ENCODE results near the gene SNX18. TPM values are rescaled to one million over a fixed set of nuclear protein-coding genes. Genes with fewer than 3 reads are reported as not detected.

The SNX18 gene
- total and polyA plus RNA-seq, 2 of the 8 experiments (the other 6 are each of a cell fraction or from before 2014, with no cell fraction given): 5.8 to 17.7 TPM

- Histone ChIP-seq H4K5ac (ENCODE audit: insufficient read length, low read depth, low read length) (no peak overlapping the region), H2BK12ac (ENCODE audit: low read depth, low read length) (no peak overlapping the region), H3K79me2 (ENCODE audit: control insufficient read depth in 1 of 2, insufficient read depth in 2 of 2, low read length in 2 of 2) (no peaks in the 10 kb centered on the region)
- TF ChIP-seq SP1 (IDR thresholded peaks at IDR 0.05; ENCODE audit: low read depth, low read length) (no peak), TAF7 (optimal IDR thresholded peaks at IDR 0.05; ENCODE audit: borderline replicate concordance, low read depth, low read length) (no peak), KDM5A (IDR thresholded peaks at IDR 0.05; ENCODE audit: low read length) (no peak), BACH1 (IDR thresholded peaks at IDR 0.05; ENCODE audit: low read length) (no peak), BCL11A (IDR thresholded peaks at IDR 0.05; ENCODE audit: low read depth in 2 of 2, low read length in 2 of 2) (no peak), SIX5 (IDR thresholded peaks at IDR 0.05; ENCODE audit: low read depth, low read length) (no peak), ZNF274 (IDR thresholded peaks at IDR 0.05; ENCODE audit: borderline replicate concordance, extremely low read depth, low read length) (no peak), SIN3A (conservative IDR thresholded peaks at IDR 0.05 in 1 of 2, IDR thresholded peaks at IDR 0.05 in 1 of 2; ENCODE audit: low read depth in 1 of 2, low read length in 2 of 2) (no peak), CTCF (IDR thresholded peaks at IDR 0.05; ENCODE audit: control extremely low read depth in 1 of 3, insufficient read depth in 1 of 3, low read depth in 1 of 3, low read length in 3 of 3) (no peak), SRF (IDR thresholded peaks at IDR 0.05; ENCODE audit: low read depth, low read length) (no peak), KDM4A (IDR thresholded peaks at IDR 0.05; ENCODE audit: low read depth, low read length, severe bottlenecking) (no peak)
Observed at GRCh38 chr5:54470128-54470527, 47.4 kb upstream of the SNX18 start.

More at GRCh38 chr5:54470128-54470527, 47.4 kb upstream of the SNX18 start:
- Histone ChIP-seq H3K56ac (replicated peaks; ENCODE audit: insufficient read length, low read depth, low read length) (no peak overlapping the region), H3K4ac (replicated peaks; ENCODE audit: insufficient read length, low read depth, low read length) (no peak overlapping the region), H2BK15ac (ENCODE audit: low read length) (no peak overlapping the region), H3K4me1 (replicated peaks in 1 of 4; ENCODE audit: control insufficient read depth in 3 of 4, insufficient read depth in 4 of 4, low read length in 3 of 4) (no peaks in the 10 kb centered on the region), H2AK5ac (ENCODE audit: low read depth, low read length) (no peak overlapping the region), H3K9ac (replicated peaks in 1 of 4; ENCODE audit: extremely low read depth in 1 of 4, low read depth in 3 of 4, low read length in 3 of 4) (no peak overlapping the region), H3K18ac (ENCODE audit: extremely low read depth, low read length) (no peak overlapping the region), H3K79me1 (ENCODE audit: low read depth, low read length) (no peaks in the 10 kb centered on the region), H3K23ac (ENCODE audit: insufficient read length) (no peak overlapping the region), H2AFZ (ENCODE audit: low read length) (no peak overlapping the region), H2BK20ac (ENCODE audit: low read length) (no peak overlapping the region), H3K23me2 (ENCODE audit: low read depth, low read length) (no peaks in the 10 kb centered on the region), H3K14ac (ENCODE audit: insufficient read length) (no peak overlapping the region), H3K4me3 (ENCODE audit: extremely low read depth in 1 of 4, insufficient read depth in 2 of 4, low read depth in 3 of 4, low read length in 4 of 4) (no peak overlapping the region), H3K4me2 (ENCODE audit: insufficient read depth in 1 of 2, low read depth in 2 of 2, low read length in 2 of 2) (no peak overlapping the region), H3K27me3 (replicated peaks in 1 of 4; ENCODE audit: control insufficient read depth in 3 of 4, extremely low read depth in 1 of 4, insufficient read depth in 3 of 4, low read length in 3 of 4) (no peaks in the 10 kb centered on the region), H3K9me3 (ENCODE audit: insufficient read depth in 2 of 2, low read depth in 1 of 2, low read length in 1 of 2) (no peaks in the 10 kb centered on the region), H4K20me1 (replicated peaks in 1 of 2; ENCODE audit: control insufficient read depth in 1 of 2, insufficient read depth in 2 of 2, low read length in 2 of 2) (no peaks in the 10 kb centered on the region), H2BK5ac (ENCODE audit: low read depth, low read length) (no peak overlapping the region), H4K8ac (ENCODE audit: extremely low read depth, insufficient read depth, low read length) (no peak overlapping the region), H3K36me3 (ENCODE audit: control insufficient read depth in 2 of 4, insufficient read depth in 4 of 4, low read length in 3 of 4) (no peaks in the 10 kb centered on the region), H3K27ac (ENCODE audit: low read depth, low read length) (no peak overlapping the region), H2BK120ac (replicated peaks; ENCODE audit: low read depth, low read length) (no peak overlapping the region), H4K91ac (replicated peaks; ENCODE audit: insufficient read length, low read length) (no peak overlapping the region)
- FAIRE-seq (no peak), DNase-seq (ENCODE audit: low read depth in 1 of 2, low spot score in 2 of 2) (no peak)
- ChIA-PET CTCF (ENCODE audit: partially characterized antibody) (interaction anchor here (0.9 to 3.3 kb wide), 4 partner anchors 19 to 226 kb away, joined by 3 to 18 read pairs (median 7); no protein-coding TSS in a partner anchor), POLR2A (ENCODE audit: partially characterized antibody) (no interaction called here)
- 97% methylated on average over 2 of the region's 2 CpGs; no CpG with 5 or more reads in 1 of the 2 experiments for WGBS, 2 experiments (ENCODE audit: extremely low coverage in 1 of 2, insufficient coverage in 1 of 2, insufficient read length in 1 of 2, insufficient replicate concordance in 2 of 2, low coverage in 1 of 2, low lambda C conversion rate in 2 of 2, missing lambda C conversion rate in 1 of 2)

Measured in H1 (cell line).